Esophagus mucosa (tissue), 1 donor: ENCODE measurements around the gene CDC42SE2. TPM values are rescaled to one million over a fixed set of nuclear protein-coding genes. Genes with fewer than 3 reads are reported as not detected.
A peak's percentile ranks its signal among the peaks of the same experiment; 100 is the strongest.
"Not testable (repeated sequence)": the region's sequence is repeated elsewhere in the genome, so short reads cannot be mapped to it uniquely, and the experiment has no call there.

Experiments
- ATAC-seq: fragments of 200-7000 bp; cut with Tn5 transposase; one replicate; pipeline ENCODE4 v1.9.1; 2020
- total RNA-seq: library from RNA; stranded (reverse); gene quantifications from one replicate; pipeline ENCODE4 v1.2.4, GENCODE V29; 2023
- donor health status: DM: yes; HTN: yes; CAD: no.

CDC42SE2 gene
- total RNA-seq, 1 donor from 2014 or later: 15.2 TPM

DNA sequence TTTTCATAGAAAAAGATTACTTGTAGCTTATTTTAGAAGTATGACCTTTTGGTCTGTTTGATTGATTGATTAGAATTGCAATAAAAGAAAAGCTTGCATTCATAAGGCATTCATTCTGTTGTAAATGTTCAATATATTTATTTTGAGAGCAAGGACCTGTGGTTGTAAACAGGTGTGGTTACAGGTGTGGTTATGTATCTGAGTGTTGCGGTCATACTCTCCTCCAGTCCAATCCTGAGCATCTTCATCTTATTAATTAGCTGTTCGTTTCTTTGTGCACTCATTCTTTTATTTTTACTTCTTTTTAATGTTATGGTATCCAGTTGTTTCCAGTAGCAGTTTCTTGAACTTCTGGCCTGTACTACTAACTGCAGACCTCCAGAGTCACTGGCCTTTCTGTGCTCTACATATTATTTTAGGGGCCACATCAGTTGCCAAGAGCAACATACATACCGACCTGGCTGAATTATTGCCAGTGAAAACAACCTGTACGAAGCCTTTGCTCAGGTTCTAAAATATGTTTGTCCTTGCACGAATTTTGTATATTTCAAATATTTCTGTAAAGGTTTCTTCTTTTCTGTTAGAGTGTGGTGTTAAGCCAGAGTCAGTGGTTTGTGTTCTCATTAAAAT is 128.7 kb downstream of the CDC42SE2 start:
- ATAC-seq: no peak

DNA sequence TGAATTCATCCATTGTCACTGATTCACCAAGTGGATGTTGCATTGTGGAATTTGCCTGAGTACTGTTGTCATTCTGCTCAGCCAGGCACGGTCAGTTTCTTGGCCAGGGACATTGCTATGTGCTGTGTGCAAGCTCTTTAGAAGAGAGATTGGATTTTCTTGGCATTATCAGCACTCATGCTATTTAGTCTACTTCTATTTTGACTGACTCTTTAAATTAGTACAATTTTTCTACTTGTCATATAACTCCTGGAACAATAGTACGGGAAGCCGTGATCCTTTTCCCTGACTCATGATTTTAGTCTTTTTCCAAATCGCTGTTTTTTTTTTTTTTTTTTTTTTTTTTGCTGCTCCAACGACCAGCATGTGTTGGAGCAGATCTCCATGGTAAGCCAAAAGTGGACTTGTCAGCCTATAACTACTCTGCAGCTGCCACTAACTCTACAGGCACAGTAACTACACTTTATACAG is 129.7 kb downstream of the CDC42SE2 start:
- peak; percentile 41 for ATAC-seq

DNA sequence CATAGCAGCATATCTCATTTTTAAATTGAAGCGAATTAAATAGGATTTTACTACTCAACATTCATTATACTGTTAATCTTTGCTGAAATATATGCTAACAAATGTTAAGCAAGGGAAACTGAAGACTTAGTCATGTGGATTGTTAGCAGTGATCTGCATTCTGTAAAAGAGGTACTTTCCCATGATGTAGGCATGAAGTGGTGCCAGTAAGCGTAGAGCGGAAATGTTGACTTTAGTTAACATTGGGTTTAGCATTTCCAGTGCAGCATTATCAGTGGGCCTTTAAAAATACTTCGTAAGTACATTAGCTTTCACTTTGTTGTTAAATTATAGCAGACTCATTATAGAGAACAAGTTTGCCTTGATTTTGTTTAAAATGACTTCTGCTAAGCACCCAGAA is 130.3 kb downstream of the CDC42SE2 start:
- ATAC-seq: peak; percentile 88

DNA sequence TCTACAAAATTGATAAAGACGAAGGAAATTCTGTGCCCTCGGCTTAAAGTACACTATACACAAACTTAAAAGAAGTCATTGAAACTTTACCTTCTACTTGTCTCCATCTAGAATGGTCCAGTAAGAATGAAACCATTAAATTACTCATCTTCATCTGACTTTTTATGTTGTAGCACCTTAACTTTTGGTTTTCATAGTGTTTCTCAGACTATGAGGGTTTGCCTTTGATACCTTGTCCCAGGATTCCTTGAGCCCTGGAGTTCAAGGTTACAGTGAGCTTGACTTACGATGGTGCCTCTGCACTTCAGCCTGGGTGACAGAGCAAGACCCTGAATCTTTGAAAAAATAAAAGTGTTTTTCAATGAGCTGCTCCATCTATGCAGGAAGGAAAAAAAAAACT is 132.2 kb downstream of the CDC42SE2 start:
- ATAC-seq: no peak

DNA sequence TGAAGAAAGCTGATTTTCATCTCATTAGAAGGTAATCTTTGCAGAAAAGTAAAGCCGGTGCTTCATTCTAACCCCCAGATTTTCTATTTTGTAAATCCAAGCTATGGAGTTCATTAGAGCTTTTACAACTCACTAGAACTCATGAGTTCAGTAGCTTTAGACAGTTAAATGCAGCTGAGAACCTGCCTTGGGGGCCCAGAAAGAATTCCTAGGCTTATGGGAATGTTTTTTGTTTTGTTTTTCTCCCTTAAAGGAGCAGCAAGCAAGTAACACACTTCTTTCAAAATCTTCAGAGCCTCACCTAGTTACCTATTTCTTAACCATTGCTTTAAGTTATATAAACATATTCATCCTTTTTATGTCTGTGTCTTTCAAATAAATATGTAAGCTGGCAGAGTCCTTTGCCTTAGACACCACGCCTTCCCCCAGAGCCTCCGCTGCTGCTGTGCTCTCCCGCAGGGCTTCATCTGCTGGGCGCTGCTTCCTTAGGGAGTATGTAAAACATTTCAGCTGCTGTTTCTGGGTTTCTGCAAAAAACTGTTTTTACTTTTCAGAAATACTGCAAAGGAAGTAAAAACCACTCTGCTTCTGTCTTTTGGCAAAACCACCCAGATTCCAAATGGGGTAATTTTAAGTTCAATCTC is 132.9 kb downstream of the CDC42SE2 start:
- ATAC-seq: no peak

DNA sequence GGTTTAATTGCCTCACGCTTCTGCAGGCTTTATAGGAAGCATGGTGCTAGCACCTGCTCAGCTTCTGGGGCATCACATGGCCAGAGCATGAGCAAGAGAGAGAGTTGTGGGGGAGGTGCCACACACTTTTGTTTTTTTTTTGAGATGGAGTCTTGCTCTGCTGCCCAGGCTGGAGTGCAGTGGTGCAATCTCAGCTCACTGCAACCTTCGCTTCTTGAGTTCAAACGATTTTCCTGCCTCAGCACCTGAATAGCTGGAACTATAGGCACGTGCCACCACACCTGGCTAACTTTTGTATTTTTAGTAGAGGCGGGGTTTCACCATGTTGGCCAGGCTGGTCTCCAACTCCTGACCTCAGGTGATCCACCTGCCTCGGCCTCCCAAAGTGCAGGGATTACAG is 135.2 kb downstream of the CDC42SE2 start:
- not testable (repeated sequence) for ATAC-seq

DNA sequence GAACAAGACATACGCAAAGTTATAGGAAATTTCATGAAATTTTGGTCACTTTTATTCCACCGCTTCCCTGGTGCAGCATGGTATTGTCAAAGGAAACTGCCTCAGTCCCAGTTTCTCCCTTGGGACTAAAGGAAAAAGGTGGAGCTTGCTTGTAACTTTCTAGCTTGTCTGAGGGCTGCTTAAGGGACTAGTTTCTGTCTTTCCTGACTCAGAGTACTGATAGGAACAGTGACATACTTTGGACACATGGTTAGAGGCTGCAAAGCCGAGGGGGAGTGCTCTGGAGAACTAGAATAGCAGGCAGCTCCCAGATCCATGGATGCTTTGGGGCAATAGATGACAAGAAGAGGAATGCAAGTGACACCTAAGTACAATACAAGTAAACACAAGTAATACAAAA is 136.7 kb downstream of the CDC42SE2 start:
- peak; percentile 38 for ATAC-seq

DNA sequence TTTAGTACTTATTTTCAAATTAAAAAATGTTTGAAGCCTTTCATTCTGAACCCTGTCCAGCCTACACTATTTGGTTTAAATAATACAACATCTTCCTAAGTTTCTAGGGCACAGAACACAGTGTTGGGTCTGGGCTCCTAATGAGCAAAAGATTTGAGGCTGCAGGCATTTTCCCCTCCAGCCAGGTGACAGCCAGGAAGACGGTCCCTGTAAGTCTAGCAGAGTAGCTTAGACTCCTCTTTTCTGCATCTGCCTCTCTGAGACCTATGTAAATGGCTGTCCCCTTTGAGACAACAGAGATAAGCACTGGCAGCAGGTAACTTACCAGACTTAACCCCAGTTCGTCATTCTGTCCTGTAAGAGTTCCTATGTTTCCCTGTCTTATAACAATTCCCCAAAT is 141.8 kb downstream of the CDC42SE2 start:
- no peak for ATAC-seq

DNA sequence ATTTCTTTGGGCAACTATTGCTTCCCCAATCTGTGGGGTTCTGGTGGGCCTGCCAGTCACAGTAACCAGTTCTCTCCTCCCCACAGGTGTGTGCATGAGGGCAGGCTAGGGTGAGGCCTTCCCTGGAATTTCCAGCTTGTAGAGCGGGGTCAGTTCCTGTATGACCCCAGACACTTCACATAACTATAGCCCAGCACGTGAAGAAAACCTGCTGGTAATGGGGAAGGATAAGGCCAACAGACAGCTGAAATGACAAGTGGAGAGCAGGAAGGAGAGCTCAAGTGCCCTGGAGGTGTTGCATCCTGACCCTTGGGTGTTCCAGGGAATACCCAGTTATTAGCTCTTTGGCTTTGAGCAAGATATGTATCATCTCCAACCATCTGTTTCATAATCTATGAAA is 142.2 kb downstream of the CDC42SE2 start:
- no peak for ATAC-seq

DNA sequence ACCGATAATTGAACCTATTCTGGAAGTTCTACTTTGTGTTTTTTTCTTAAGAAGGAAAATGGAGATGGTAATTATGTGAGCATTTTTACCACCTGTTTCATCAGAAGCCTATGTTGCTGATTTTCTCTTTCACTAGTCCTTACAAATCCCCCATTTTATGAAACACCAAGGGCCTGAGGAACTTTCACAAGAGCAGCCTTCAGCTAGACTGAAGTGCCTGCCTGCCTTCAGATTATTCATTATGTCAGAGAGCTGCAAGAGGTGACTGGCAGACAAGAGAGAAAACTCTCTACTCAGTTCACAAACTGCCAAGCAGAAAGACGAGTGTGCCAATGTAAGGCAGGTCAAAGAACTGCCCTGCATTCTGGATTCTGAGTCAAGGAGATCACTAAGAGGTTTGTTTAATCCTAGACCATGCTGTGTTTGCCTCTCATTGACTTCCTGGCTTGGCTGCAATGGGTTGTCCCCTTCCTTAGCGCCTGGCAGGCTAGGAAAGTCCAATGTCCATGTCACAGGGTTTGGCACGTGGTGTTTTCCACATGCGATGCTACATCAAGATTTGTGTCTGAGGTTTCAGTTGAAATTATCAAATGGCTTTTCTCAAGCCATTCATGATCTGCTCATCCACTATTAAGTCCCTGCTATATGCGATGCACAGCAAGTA is 143.3 kb downstream of the CDC42SE2 start:
- ATAC-seq: no peak

DNA sequence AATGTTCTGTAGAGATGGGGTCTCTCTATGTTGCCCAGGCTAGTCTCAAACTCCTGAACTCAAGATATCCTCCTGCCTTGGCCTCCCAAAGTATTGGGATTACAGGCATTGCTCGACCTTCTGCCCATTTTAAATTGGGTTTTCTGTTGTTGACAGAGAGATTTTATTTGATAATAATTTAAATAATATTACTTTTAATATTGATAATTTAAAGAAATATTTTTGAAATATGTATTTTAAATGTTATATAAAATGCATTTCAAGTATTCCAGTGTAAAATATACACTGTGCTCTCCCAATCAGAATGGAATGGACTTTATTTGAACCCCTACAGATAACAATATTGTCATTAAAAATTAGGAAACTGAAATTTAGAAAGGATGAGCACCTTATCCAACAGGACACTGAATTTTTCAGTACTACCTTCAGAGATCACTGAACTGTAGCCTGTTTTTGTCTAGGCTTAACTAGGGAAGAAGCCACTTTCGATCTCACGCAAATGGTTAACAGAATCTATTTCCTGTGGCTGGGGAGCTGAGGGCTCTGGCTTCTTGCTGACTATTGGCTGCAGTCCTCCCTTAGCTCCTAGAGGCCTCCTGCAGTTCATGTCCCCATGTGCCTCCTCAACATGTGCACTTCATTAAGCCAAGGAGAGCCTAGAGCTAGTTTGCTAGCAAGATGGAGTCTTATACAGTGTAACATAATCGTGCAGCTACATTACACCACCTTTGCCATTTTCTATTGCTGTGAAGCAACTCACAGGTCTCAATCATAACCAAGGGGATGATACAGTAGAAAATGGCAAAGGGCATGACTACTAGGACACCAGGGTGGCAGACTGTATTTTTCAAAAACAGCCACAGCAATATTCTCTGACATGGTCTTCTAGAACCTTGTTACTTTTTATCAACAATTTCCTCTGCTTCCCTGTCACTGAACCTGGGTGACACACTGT is 150.0 kb downstream of the CDC42SE2 start:
- ATAC-seq: no peak

DNA sequence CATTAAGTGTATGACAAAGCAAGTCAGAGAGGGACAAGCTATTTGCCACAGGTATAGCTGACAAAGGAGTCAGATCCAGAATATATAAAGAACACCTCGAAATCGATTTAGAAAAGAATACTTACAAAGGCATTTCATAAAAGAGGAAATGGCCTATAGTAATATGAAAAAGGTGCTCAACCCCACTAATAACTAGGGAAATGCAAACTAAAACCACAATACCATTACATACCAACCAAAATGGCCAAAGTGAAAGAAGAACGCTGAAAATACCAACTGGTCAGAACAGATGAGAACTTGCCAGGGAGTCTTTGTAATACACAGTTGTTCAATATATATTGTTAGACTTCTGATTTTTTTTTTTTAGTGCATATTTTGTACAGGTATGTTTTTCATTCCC is 152.9 kb downstream of the CDC42SE2 start:
- no peak for ATAC-seq

DNA sequence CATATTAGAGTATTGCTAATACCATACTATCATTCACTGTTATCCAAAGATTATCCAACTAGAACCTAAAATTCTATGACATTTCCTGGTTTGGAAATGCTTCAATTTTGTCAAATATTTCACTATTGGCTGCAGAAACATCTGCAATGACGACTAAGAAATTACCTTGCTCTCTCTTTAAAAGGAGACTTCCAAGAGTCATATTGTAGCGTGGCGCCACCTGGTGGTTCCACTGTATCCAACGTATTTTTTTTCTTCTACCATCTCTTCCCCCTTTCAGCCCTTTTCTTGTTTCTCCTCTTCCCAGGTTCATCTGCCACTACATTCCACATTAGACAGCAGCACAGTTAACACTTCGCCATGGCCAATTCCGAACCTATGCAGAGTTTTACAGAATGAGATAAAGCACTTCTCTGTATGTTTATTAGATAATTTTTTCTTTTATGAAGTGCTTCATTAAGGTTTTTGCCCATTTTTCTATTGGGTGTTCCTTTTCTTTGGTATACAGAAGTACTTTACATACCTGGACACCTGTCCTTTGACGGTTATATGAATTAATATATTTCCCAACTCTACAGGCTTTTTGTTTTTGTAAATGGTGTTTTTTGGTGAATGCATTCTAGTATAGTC is 153.5 kb downstream of the CDC42SE2 start:
- peak; percentile 64 for ATAC-seq

DNA sequence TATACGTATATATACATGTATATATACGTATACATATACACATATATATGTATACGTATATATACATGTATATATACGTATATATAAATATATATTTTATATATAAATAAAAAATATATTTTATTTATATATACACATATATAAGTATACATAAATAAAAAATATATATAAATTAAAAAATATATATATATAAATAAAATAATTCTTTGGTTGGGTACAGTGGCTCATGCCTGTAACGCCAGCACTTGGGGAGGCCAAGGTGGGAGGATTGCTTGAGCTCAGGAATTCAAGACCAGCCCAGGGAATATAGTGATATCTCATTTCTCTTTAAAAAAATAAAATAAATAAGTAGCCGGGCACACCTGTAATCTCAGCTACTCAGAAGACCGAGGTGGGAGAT is 155.0 kb downstream of the CDC42SE2 start:
- no peak for ATAC-seq

DNA sequence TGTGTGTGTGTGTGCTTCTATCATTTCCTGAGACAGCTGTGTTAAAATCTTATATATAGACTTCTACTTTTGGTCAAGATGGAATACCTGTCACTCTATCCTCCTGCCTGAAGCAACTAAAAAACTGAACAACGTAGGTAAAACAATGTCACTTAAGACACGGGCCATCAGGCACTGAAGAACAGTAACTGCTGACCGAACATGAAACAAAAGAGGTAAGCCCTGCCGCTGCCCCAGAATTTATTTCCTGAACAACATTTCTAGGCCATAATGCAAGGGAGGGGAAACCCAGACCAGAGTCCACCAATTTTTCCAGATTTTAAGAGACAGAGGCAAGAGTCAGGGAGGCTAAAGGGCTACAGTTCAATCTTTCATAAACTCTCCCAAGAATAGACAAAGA is 156.0 kb downstream of the CDC42SE2 start:
- no peak for ATAC-seq

DNA sequence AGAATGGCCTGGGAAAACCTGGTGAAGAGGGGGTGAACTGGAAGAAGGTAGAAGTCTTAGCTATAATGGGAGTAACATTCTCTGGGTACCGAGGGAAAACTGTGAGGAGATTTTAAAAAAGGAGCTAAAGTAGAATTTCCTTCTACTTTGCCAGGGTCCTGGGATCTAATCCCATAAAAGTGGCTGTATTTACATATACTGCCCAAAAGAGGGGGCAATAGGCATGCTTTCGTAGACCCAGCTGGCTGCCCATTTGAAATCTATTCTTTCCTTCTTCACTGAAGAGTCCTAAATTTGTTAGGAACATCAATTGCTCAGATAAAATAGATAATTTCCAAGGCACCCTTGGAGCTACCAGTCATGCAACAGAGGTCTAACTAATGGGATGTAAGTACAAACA is 159.2 kb downstream of the CDC42SE2 start:
- no peak for ATAC-seq

DNA sequence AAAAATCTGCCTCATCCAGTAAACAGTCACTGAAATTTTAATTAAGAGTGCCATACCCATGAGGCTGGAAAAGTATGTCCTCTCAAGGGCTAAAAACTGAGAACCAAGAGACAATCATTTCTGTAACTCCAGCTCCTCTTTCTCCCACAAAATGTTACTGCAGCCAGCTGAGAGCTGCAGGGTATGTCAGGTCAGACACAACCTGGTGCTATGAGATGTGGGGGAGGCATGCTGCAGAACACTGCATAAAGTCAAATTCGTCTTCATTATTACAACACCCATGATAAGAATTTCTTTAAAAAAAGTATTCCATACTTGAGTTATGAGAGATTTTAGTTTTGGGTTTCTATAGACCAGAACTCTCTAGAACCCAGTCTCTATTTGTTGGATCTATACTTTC is 162.2 kb downstream of the CDC42SE2 start:
- no peak for ATAC-seq

DNA sequence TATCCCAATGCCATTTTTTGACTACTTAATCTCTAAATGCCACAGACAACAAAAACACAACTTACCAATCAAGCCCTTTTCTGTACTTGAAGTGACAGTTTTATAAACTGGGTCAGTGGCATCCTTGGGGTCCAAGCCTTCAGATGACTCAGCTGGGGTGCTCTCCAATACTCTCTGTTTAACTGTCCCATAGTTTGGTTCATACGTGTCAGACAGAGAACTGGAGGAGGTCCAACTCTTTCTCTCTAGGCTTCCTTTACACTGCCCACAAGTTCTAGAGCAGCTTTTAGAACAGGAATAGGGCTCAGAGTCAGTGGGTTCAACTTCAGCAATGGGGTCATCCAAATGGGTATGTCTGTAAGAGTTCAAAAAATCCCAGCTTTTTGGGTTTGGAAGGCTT is 166.9 kb downstream of the CDC42SE2 start:
- no peak for ATAC-seq

DNA sequence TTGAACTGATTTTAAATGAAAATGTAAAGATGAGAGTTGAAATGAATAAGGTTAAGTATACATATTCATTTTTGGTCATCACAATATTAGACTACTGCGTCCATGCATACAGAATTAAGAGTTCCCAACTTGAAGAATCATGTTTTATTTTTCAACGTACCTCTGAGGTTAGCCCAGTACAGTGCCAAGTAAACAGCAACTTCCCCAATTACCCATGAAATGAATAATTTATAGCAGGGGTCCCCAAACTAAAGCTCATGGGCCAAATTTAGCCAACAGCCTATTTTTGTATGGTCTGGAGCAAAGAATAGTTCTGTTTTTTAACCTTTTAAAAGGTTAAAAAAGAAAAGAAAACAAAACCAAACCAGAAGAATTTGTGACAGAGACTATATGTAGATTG is 167.9 kb downstream of the CDC42SE2 start:
- ATAC-seq: no peak

DNA sequence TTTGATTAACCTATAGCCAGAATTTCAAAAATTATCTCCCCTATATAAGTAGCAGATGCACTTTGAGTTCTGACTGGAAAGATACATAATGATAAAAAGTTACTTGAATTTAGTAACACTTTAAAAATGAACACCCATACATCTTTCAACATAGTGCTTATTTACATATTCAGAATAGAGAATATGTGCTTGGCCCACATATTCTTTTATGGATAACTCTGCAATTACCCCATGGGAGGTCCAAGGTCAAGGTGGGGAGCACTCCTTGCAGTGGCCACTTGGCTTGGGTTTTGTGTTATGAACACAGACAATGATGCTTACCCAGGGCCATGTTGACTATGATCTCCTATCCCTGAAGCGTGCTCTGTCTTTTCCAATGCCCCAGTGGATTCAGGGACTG is 169.3 kb downstream of the CDC42SE2 start:
- ATAC-seq: no peak

DNA sequence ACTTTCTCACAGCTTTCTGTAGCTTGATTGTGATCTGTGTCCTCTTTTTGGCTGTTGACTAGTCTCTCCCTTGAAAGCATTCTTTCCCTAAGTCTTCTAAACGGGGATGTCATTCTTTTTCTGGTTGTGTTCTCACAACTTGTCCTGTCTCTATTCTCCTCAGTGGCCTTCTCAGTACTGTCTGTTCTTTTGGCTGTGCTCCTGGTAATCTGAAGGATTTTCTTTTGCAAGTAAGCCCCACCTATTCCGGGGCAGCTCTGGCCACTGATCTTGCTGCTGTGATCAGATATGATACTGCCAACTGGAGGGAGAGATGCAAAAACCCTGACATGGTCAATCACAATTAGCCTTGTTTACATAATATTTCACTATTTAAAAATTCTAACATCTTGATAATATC is 172.2 kb downstream of the CDC42SE2 start:
- no peak for ATAC-seq

DNA sequence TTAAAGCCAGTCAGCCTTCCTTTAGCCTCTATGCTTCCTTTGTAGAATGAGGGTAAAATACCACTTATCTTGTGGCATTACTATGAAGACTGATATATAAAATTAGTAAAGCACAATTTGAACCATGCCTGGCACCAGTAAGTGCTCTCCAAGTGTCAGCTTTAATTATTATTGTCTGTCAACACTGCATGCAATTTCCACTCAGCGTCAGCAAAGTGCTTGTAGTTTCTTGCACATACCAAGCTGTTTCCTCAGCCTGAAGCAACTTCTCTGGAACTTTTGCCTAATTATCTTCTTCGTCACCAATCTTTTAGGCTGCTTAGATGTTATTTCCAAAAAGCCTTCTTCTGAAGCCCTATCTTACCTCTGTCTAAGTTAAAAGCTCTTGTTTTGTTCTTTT is 177.3 kb downstream of the CDC42SE2 start:
- no peak for ATAC-seq
